HEK293 (cell line): ENCODE results near the gene TIMP2.

ENCODE experiments used
- CTCF ChIA-PET: fragments of 350-600 bp; formaldehyde crosslinking; extraction: SDS; loops from one replicate; lab custom pipeline; 2021; ENCODE audit warnings: antibody characterized with exemption; lab: Yijun Ruan, JAX
- POLR2A ChIA-PET: fragments of 300-600 bp; formaldehyde crosslinking; extraction: SDS; loops from one replicate; lab custom pipeline; 2020; ENCODE audit warnings: antibody characterized with exemption, inconsistent platforms; lab: Yijun Ruan, JAX
- H3K27ac ChIP-seq: fragments of 200-500 bp; sonication (Bioruptor generic); 2 replicates; pipeline ENCODE4 v1.5.1; 2014; ENCODE audit warnings: low read depth, low read length, control low read depth, inconsistent platforms; ENCODE audit errors: extremely low read depth
- H3K36me3 ChIP-seq, 2 experiments: fragments of 200-500 bp in 1 of 2; sonication (Bioruptor generic) in 1 of 2; 1 replicate in 1 of 2; 2 replicates in 1 of 2; pipeline ENCODE4 v1.5.1; 2014 to 2017; ENCODE audit warnings: inconsistent platforms in 2 of 2, low read length in 2 of 2; ENCODE audit not compliant: control insufficient read depth in 2 of 2, insufficient read depth in 1 of 2
- H3K4me1 ChIP-seq: fragments of 200-500 bp; sonication (Bioruptor generic); 2 replicates; pipeline ENCODE4 v1.5.1; 2014; ENCODE audit warnings: mild to moderate bottlenecking, low read length, inconsistent platforms; ENCODE audit not compliant: control insufficient read depth, insufficient read depth
- H3K4me3 ChIP-seq: 2 replicates; pipeline ENCODE4 v1.5.1; 2011; ENCODE audit warnings: low read depth, mild to moderate bottlenecking, control low read depth, low read length, moderate library complexity
- H3K9me3 ChIP-seq: fragments of 200-500 bp; sonication (Bioruptor generic); 2 replicates; pipeline ENCODE4 v1.5.1; 2014; ENCODE audit warnings: low read depth, low read length, inconsistent platforms; ENCODE audit not compliant: control insufficient read depth, insufficient read depth
- FEZF1 ChIP-seq: fragments of 450-650 bp; formaldehyde crosslinking; IDR thresholded peaks from 2 replicates; pipeline ENCODE4 v1.5.1; 2016; ENCODE audit warnings: missing biosample characterization, missing genetic modification characterization
- GLI2 ChIP-seq: fragments of 450-650 bp; formaldehyde crosslinking; IDR thresholded peaks from 2 replicates; pipeline ENCODE4; 2017; ENCODE audit warnings: missing biosample characterization, missing genetic modification characterization, low read depth, borderline replicate concordance
- HOXC10 ChIP-seq: sonication (generic); formaldehyde crosslinking; IDR thresholded peaks from 2 replicates; pipeline ENCODE4 v1.8.1; 2023; ENCODE audit warnings: mild to moderate bottlenecking, missing genetic modification reagents
- MEIS1 ChIP-seq: sonication (generic); formaldehyde crosslinking; IDR thresholded peaks from 2 replicates; pipeline ENCODE4 v1.8.1; 2022; ENCODE audit warnings: missing genetic modification reagents, mild to moderate bottlenecking, borderline replicate concordance
- PATZ1 ChIP-seq: fragments of 450-650 bp; formaldehyde crosslinking; IDR thresholded peaks from 2 replicates; pipeline ENCODE4 v1.5.1; 2016; ENCODE audit warnings: missing biosample characterization, missing genetic modification characterization
- REPIN1 ChIP-seq: fragments of 450-650 bp; formaldehyde crosslinking; IDR thresholded peaks from 2 replicates; pipeline ENCODE4 v1.5.1; 2017; ENCODE audit warnings: missing biosample characterization, missing genetic modification characterization, low read depth
- WT1 ChIP-seq: fragments of 450-650 bp; formaldehyde crosslinking; IDR thresholded peaks from 2 replicates; pipeline ENCODE4 v1.5.1; 2016; ENCODE audit warnings: missing biosample characterization, missing genetic modification characterization
- YY1 ChIP-seq: fragments of 450-650 bp; formaldehyde crosslinking; IDR thresholded peaks from 2 replicates; pipeline ENCODE4 v1.5.1; 2018; ENCODE audit warnings: missing biosample characterization, missing genetic modification characterization
- ZBTB49 ChIP-seq: fragments of 450-650 bp; formaldehyde crosslinking; IDR thresholded peaks from 2 replicates; pipeline ENCODE4 v1.5.1; 2016; ENCODE audit warnings: missing biosample characterization, missing genetic modification characterization, low read depth
- ZBTB6 ChIP-seq: fragments of 450-650 bp; formaldehyde crosslinking; IDR thresholded peaks from 2 replicates; pipeline ENCODE4 v1.5.1; 2017; ENCODE audit warnings: missing biosample characterization, missing genetic modification characterization
- ZBTB8A ChIP-seq: fragments of 450-650 bp; formaldehyde crosslinking; IDR thresholded peaks from 2 replicates; pipeline ENCODE4 v1.5.1; 2016; ENCODE audit warnings: missing biosample characterization, missing genetic modification characterization
- ZFHX2 ChIP-seq: fragments of 450-650 bp; formaldehyde crosslinking; conservative IDR thresholded peaks from 2 replicates; pipeline ENCODE4 v1.5.1; 2016; ENCODE audit warnings: missing biosample characterization, missing genetic modification characterization
- ZNF112 ChIP-seq: fragments of 450-650 bp; formaldehyde crosslinking; IDR thresholded peaks from 2 replicates; pipeline ENCODE4 v1.5.0; 2017; ENCODE audit warnings: missing biosample characterization, missing genetic modification characterization
- ZNF184 ChIP-seq: fragments of 450-650 bp; IDR thresholded peaks from 2 replicates; pipeline ENCODE4 v1.5.1; 2018; ENCODE audit warnings: missing biosample characterization, mild to moderate bottlenecking, missing genetic modification characterization
- ZNF274 ChIP-seq, 2 experiments: fragments of 200-500 bp in 1 of 2; fragments of 450-650 bp in 1 of 2; sonication (Bioruptor generic) in 1 of 2; formaldehyde crosslinking in 1 of 2; IDR thresholded peaks; 2 replicates each; pipeline versions ENCODE4 v1.5.1 to v1.6.1; 2014 to 2016; ENCODE audit warnings: borderline replicate concordance in 1 of 2, inconsistent platforms in 1 of 2, low read length in 1 of 2, missing biosample characterization in 1 of 2, missing genetic modification characterization in 1 of 2
- ZNF280C ChIP-seq: fragments of 450-650 bp; formaldehyde crosslinking; IDR thresholded peaks from 2 replicates; pipeline ENCODE4 v1.5.1; 2016; ENCODE audit warnings: missing biosample characterization, missing genetic modification characterization
- ZNF335 ChIP-seq: fragments of 450-650 bp; formaldehyde crosslinking; conservative IDR thresholded peaks from 2 replicates; pipeline ENCODE4 v1.5.1; 2016; ENCODE audit warnings: missing biosample characterization, missing genetic modification characterization
- ZNF530 ChIP-seq: fragments of 450-650 bp; formaldehyde crosslinking; IDR thresholded peaks from 2 replicates; pipeline ENCODE4 v1.5.1; 2016; ENCODE audit warnings: low read depth, missing biosample characterization, missing genetic modification characterization
- ZNF548 ChIP-seq: fragments of 450-650 bp; formaldehyde crosslinking; IDR thresholded peaks from 2 replicates; pipeline ENCODE4 v1.5.1; 2016; ENCODE audit warnings: missing biosample characterization, missing genetic modification characterization
- ZNF623 ChIP-seq: fragments of 450-650 bp; formaldehyde crosslinking; IDR thresholded peaks from 2 replicates; pipeline ENCODE4 v1.5.1; 2016; ENCODE audit warnings: missing biosample characterization, missing genetic modification characterization
- ZNF629 ChIP-seq: fragments of 450-650 bp; formaldehyde crosslinking; IDR thresholded peaks from 2 replicates; pipeline ENCODE4 v1.5.1; 2017; ENCODE audit warnings: missing biosample characterization, missing genetic modification characterization
- ZNF654 ChIP-seq: fragments of 450-650 bp; formaldehyde crosslinking; IDR thresholded peaks from 2 replicates; pipeline ENCODE4 v1.5.1; 2016; ENCODE audit warnings: low read depth, missing biosample characterization, missing genetic modification characterization
- ZNF658 ChIP-seq: fragments of 450-650 bp; formaldehyde crosslinking; IDR thresholded peaks from 2 replicates; pipeline ENCODE4; 2016; ENCODE audit warnings: missing biosample characterization, missing genetic modification characterization
- ZNF701 ChIP-seq: fragments of 450-650 bp; formaldehyde crosslinking; IDR thresholded peaks from 2 replicates; pipeline ENCODE4 v1.5.1; 2016; ENCODE audit warnings: missing biosample characterization, missing genetic modification characterization
- ZNF747 ChIP-seq: fragments of 450-650 bp; formaldehyde crosslinking; IDR thresholded peaks from 2 replicates; pipeline ENCODE4 v1.5.1; 2016; ENCODE audit warnings: missing biosample characterization, missing genetic modification characterization
- ZNF776 ChIP-seq: fragments of 450-650 bp; formaldehyde crosslinking; IDR thresholded peaks from 2 replicates; pipeline ENCODE4 v1.5.0; 2017; ENCODE audit warnings: missing biosample characterization, missing genetic modification characterization, borderline replicate concordance
- ZNF843 ChIP-seq: fragments of 450-650 bp; formaldehyde crosslinking; IDR thresholded peaks from 2 replicates; pipeline ENCODE4 v1.5.1; 2016; ENCODE audit warnings: missing biosample characterization, missing genetic modification characterization
- ZXDB ChIP-seq: fragments of 450-650 bp; formaldehyde crosslinking; IDR thresholded peaks from 2 replicates; pipeline ENCODE4 v1.5.1; 2016; ENCODE audit warnings: missing biosample characterization, missing genetic modification characterization

TIMP2 gene

GRCh38 chr17:78853926-78854394 is 71.2 kb downstream of the TIMP2 start (continued):
- TF ChIP-seq ZNF274 (IDR thresholded peaks at IDR 0.05; ENCODE audit: low read length) (no peak), ZNF274 (tag by site-specific recombination; IDR thresholded peaks at IDR 0.05; ENCODE audit: borderline replicate concordance) (no peak), MEIS1 (CRISPR knock-in tag) (no peak), ZNF747 (tag by site-specific recombination) (no peak), ZNF335 (peak; percentile 45), ZNF548 (tag by site-specific recombination) (no peak), WT1 (0 out of 2 replicates have a peak, but pooled peaks have one; percentile 36), FEZF1 (tag by site-specific recombination) (no peak), GLI2 (tag by site-specific recombination) (no peak), ZFHX2 (tag by site-specific recombination) (peak; percentile 58; the same call in 1 of the 2 replicates), ZNF530 (no peak), ZNF184 (tag by site-specific recombination) (no peak), ZBTB8A (tag by site-specific recombination) (no peak), ZNF658 (tag by site-specific recombination) (no peak), ZNF843 (peak; percentile 47; the same call in 1 of the 2 replicates), REPIN1 (tag by site-specific recombination) (no peak), ZNF701 (no peak), ZNF112 (tag by site-specific recombination) (no peak), HOXC10 (no peak), ZNF623 (tag by site-specific recombination) (no peak), ZNF629 (tag by site-specific recombination) (peak; percentile 42; the same call in 1 of the 2 replicates), ZXDB (tag by site-specific recombination) (no peak), ZBTB49 (tag by site-specific recombination) (no peak)

- ChIA-PET POLR2A (no interaction called here), CTCF (interaction anchor here (0.5 to 4.5 kb wide), 9 partner anchors 10 to 295 kb away, joined by 3 to 36 read pairs (median 5); no protein-coding TSS in a partner anchor)
Observed at GRCh38 chr17:78852709-78853121, 72.5 kb downstream of the TIMP2 start.

More at GRCh38 chr17:78852709-78853121, 72.5 kb downstream of the TIMP2 start:
- TF ChIP-seq ZNF654 (peak; percentile 9; the same call in 1 of the 2 replicates), PATZ1 (no peak), ZNF776 (tag by site-specific recombination) (no peak), ZNF280C (tag by site-specific recombination) (no peak), YY1 (tag by site-specific recombination) (no peak), ZBTB6 (tag by site-specific recombination) (no peak)
- Histone ChIP-seq H3K27ac (no peak overlapping the region; the same call in 1 of the 2 replicates), H3K4me3 (no peak overlapping the region), H3K9me3 (no peaks in the 10 kb centered on the region), H3K4me1 (peaks cover 13% of the 10 kb centered on the region), H3K36me3 (peaks cover 0 to 14% of the 10 kb centered on the region in 2 experiments; a peak in 1 of 3 replicates)
